Measurements from ENCODE around the gene FGD1. TPM values are rescaled to one million over a fixed set of nuclear protein-coding genes. Genes with fewer than 3 reads are reported as not detected.

Gene FGD1
- total RNA-seq, 1 experiment from 2014 or later = 5.8 TPM

DNA sequence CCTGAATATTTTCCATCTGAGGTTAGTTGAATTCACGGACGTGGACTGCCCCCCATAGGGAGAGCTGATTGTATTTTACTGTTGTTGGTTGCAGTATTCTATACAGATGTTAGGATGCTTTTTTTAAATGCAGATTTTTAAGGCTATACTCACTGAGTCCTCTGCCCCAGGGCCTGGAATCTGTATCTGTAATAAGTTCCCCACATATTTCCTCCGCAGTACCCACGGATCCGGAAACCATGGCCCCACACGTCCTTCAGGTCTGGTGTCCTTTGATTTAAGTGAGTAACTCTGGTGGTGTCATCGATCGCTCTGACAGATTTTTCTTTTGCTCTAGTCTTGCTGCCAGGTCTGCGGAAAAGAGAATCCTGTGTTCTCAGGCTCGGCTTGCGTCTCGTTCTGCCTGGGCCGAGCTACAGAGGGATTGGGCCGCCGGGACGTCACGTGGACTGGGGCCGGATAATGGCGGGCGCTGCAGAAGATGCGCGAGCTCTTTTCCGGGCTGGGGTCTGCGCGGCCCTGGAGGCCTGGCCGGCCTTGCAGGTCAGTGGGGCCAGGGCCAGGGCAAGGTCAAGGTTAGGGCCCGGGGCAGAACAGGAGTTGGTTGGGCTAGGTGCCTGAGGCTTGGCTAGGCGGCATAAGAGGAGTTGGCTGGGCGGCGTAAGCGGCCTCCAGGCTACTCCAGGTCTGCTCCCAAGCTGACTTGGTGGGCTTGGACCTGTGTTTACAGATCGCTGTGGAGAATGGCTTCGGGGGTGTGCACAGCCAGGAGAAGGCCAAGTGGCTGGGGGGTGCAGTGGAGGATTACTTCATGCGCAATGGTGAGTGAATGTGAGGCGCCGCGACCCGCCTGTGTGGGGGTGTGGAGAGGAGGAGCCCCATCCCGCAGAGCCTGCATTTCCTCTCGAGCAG, 55.8 kb downstream of the FGD1 start, which contains the start of gene TSR2 (continued):
- TF ChIP-seq, protein P1, sequence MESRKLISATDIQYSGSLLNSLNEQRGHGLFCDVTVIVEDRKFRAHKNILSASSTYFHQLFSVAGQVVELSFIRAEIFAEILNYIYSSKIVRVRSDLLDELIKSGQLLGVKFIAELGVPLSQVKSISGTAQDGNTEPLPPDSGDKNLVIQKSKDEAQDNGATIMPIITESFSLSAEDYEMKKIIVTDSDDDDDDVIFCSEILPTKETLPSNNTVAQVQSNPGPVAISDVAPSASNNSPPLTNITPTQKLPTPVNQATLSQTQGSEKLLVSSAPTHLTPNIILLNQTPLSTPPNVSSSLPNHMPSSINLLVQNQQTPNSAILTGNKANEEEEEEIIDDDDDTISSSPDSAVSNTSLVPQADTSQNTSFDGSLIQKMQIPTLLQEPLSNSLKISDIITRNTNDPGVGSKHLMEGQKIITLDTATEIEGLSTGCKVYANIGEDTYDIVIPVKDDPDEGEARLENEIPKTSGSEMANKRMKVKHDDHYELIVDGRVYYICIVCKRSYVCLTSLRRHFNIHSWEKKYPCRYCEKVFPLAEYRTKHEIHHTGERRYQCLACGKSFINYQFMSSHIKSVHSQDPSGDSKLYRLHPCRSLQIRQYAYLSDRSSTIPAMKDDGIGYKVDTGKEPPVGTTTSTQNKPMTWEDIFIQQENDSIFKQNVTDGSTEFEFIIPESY (IDR thresholded peaks at IDR 0.05; ENCODE audit: extremely low read depth, insufficient replicate concordance, low read length) = no peak
- TF ChIP-seq SRF (IDR thresholded peaks at IDR 0.05; ENCODE audit: low read depth) (peak; percentile 93), POLR2AphosphoS5 (IDR thresholded peaks at IDR 0.05; ENCODE audit: low read depth, low read length) (peak; percentile 62)

DNA sequence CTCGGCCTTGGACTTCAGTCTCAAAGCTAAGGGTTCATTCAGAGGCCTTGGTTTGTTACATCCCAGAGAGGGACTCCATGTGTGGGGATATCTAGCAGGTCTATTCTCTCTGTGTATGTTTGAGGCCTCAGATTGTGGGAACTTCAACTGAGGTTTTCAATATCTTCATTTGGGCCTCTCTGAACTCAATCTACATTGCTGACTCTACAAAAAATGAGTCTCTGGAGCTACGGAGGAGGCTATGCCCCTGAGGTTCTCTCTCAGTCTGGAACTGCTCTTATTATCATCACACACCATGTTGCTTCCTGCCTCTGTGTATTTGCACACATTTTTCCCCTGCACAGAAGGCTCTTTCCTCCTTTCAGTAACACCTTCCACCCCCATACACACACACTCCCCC, 60.9 kb downstream of the FGD1 start:
- no TSS peak for BruUV-seq (replicated peaks)
- no peak overlapping the region for H3K27ac ChIP-seq (ENCODE audit: low read depth, low read length)
- ATAC-seq (no peak), DNase-seq (ENCODE audit: low read depth, low spot score) (no peak)
- no peaks in the 10 kb centered on the region for H3K9me2 ChIP-seq (ENCODE audit: insufficient read depth)
- POLR2A ChIA-PET = no interaction called here
- no peaks in the 10 kb centered on the region for H3K4me1 ChIP-seq (ENCODE audit: control insufficient read depth in 1 of 2, insufficient read depth in 2 of 2, low read length in 2 of 2)
- H3K9ac ChIP-seq (ENCODE audit: low read length) = no peak overlapping the region
- H4K20me1 ChIP-seq (ENCODE audit: insufficient read depth) = no peaks in the 10 kb centered on the region
- H3K79me2 ChIP-seq (ENCODE audit: insufficient read depth, low read length) = no peaks in the 10 kb centered on the region
- TF ChIP-seq ZNF274 (IDR thresholded peaks at IDR 0.05; ENCODE audit: low read depth, low read length) = no peak
- no peak for TF ChIP-seq FOSL1 (IDR thresholded peaks at IDR 0.05; ENCODE audit: low read depth)
- TF ChIP-seq SIN3A (IDR thresholded peaks at IDR 0.05; ENCODE audit: low read depth) = no peak
- TF ChIP-seq EZH2 (IDR thresholded peaks at IDR 0.05) = no peak
- TF ChIP-seq POLR2AphosphoS5 (IDR thresholded peaks at IDR 0.05; ENCODE audit: low read depth, low read length) = no peak
- no peak overlapping the region for H3K4me3 ChIP-seq (replicated peaks in 1 of 2; ENCODE audit: low read depth in 1 of 2, low read length in 2 of 2)
- CTCF ChIA-PET = no interaction called here
- H3K4me2 ChIP-seq (ENCODE audit: low read length) = no peak overlapping the region
- H3K27me3 ChIP-seq (ENCODE audit: insufficient read depth, low read length) = no peaks in the 10 kb centered on the region
- H3K36me3 ChIP-seq (ENCODE audit: control insufficient read depth in 1 of 2, insufficient read depth in 2 of 2, low read length in 2 of 2) = no peaks in the 10 kb centered on the region
- RAD21 ChIA-PET (ENCODE audit: low non-redundant PET in 1 of 2, low total read pairs in 2 of 2, uncharacterized antibody in 2 of 2, unreplicated experiment in 2 of 2) = no interaction called here
- intact Hi-C loops (cut with micrococcal nuclease) = no loop called here
- no peak overlapping the region for H2AFZ ChIP-seq (ENCODE audit: low read depth, low read length, poor library complexity, severe bottlenecking)
- no peaks in the 10 kb centered on the region for H3K9me3 ChIP-seq (ENCODE audit: control insufficient read depth in 1 of 2, insufficient read depth in 1 of 2, low read depth in 1 of 2, low read length in 2 of 2)
